ENCODE measurements around the gene RASA4B. TPM values are rescaled to one million over a fixed set of nuclear protein-coding genes. Genes with fewer than 3 reads are reported as not detected.
"Not testable (repeated sequence)": the region's sequence is repeated elsewhere in the genome, so short reads cannot be mapped to it uniquely, and the experiment has no call there.

RASA4B gene
- total RNA-seq, 1 donor from 2014 or later: 11.4 TPM

DNA sequence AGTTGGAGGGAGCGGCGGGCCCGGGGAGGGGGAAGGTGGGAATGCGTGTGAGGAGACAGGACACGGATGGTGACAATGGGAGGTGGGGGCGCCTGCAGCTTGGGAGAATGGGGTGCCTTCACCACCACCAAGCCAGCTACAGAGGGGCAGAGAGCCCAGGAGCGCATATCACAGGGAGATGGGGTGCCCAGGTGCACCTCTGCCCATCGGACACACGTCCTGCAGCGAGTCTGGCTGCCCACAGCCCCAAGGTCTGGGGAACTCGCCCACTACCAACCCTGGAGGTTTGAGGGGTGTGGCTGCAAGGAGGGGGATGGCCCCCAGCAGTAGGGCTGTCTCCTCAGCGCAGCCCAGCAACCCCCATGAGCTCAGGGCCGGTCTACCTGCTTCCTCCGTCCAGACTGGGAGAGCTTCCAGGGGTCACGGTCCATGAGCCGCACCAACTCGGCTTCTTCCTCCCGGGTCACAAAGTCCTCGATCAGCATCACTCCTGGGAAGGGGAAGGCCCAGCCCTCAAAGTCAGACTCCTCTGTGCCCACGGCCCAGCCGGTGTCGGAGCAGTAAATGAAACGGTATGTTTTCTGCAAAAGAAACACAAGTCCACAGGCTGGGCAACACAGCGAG is 58.2 kb downstream of the RASA4B start:
- FAIRE-seq (no peak), DNase-seq (ENCODE audit: low spot score in 2 of 2) (no peak)

DNA sequence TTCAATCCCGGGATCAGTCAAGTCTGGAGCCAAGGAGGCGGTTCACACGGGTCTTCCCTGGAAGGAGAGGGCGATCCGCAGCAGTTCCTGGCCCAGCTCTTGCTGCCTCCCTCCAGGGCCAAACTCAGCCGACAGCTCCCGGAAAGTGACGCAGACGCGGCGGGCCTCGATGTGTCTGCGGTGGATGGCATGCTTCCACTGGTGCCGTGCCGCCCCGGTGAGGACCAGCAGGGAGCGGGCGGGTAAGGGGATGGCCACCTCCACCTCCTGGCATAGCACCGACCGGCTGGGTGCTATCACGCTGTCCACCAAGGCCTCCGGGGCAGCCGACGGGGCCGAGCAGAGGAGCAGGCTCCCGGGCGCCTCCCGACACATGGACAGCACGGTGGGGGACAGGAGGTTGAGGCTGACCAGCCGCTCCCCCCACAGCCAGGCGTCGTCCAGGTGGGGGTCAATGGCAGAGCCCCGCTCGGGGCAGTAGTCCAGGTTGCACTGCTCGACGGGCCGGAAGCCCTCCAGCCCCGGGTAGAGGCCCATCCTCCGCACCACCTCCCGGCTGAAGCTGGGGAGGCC is 60.1 kb downstream of the RASA4B start:
- no peak for DNase-seq (ENCODE audit: low spot score in 2 of 2)
- FAIRE-seq: no peak

DNA sequence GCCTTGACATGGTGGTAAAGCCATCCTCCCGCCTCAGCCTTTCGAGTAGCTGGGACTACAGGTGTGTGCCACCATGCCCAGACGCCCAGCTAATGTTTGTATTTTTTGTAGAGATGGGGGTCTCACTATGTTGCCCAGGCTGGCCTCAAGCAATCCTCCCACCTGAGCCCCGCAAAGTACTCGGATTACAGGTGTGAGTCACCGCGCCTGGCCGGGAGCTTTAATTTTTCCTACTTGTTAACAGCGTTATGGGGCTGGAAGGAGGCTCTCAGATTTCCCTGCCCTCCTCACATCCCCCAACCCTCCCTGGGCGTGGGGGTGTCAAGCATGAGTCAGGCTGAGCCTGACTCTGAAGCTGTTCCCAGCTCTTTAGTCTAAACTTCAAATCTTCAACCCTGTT is 61.2 kb downstream of the RASA4B start:
- FAIRE-seq: no peak
- DNase-seq (ENCODE audit: low spot score in 2 of 2): no peak

DNA sequence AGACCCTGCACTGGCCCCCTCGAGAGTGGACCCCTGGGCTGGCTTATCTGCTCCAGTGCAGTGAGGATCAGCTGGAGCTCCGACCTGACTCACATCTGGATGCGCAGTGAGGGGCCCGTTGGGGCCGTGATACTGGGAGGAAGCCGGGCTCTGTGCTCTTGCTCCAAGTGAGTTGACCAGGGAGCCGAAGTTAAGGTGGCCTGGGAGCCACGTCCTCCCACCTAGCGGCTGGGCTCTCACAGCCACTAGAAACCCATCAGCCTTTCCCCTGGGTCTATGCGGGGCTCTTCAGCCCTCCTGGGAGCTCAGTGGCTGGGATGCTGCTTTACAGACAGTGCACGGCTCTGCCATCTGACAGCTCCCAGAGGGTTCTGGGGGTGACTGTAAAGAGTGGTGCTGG is 62.0 kb downstream of the RASA4B start:
- FAIRE-seq (no peak), DNase-seq (ENCODE audit: low spot score in 2 of 2) (no peak)

DNA sequence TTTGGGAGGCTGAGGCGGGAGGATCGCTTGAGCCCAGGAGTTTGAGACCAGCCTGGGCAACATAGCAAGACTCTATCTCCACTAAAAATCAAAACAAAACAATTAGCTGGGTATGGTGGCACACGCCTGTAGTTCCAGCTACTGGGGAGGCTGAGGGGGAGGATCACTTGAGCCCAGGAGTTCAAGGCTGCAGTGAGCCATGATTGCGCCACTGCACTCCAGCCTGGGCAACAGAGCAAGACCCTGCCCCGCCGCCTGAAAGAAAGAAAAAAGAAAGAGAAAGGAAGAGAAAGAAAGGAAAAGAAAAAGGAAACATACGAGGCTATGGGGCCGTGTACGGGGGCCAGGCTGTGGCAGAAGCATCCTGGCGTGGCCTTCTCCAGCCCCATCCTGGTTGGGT is 62.6 kb downstream of the RASA4B start:
- not testable (repeated sequence) for DNase-seq (ENCODE audit: low spot score in 2 of 2); FAIRE-seq

DNA sequence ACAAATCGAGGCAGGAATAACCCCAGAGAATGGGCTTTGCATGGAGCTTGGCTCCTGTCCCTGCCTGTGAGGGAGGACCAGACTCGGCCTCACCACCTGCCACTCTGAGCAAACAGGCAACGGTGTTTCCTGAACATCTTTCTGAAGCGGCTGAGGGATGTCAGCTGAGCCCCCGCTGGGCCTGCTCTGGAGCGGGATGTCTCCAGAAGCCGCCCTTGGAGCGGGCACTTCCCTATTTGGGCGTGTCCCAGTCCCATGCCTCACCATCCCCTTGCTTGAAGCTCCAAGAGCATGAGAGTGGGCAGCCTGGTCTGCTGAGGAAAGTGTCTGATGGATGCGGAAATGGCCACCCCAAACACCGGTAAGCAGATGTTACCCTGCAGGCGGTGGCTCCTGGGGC is 63.1 kb downstream of the RASA4B start:
- DNase-seq (ENCODE audit: low spot score in 2 of 2) (no peak), FAIRE-seq (no peak)

DNA sequence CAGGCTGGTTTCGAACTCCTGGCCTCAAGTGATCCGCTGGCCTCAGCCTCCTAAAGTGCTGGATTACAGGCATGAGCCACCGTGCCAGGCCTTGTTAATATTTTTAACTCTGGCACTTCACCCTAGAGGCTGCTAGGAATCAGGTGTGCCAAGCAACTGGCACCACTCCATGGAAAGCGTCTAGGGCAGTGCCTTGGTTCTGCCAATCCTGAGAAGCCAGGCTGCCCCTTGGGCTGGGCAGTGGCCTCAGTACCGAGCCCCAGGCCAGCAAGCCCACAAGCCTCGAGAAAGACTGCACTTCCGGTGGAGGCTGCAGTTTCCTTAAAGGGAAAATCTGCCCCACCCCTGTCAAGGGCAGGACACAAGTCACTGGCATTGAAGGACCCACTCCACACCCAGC is 64.3 kb downstream of the RASA4B start:
- no peak for DNase-seq (ENCODE audit: low spot score in 2 of 2)
- no peak for FAIRE-seq

DNA sequence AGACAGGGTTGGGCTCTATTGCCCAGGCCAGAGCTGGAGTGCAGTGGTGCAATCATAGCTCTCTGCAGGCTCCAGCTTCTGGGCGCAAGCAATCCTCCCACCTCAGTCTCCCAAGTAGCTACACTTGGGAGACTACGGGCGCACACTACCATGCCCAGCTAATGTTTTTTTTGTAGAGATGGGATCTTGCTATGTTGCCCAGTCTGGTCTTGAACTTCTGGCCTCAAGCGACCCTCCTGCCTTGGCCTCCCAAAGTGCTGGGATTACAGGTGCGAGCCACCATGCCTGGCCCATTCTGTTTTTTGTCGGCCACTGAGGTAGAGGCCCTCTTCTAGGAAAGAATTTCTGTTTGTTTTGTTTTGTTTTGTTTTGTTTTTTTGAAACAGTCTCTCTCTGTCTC is 65.1 kb downstream of the RASA4B start:
- FAIRE-seq: no peak

DNA sequence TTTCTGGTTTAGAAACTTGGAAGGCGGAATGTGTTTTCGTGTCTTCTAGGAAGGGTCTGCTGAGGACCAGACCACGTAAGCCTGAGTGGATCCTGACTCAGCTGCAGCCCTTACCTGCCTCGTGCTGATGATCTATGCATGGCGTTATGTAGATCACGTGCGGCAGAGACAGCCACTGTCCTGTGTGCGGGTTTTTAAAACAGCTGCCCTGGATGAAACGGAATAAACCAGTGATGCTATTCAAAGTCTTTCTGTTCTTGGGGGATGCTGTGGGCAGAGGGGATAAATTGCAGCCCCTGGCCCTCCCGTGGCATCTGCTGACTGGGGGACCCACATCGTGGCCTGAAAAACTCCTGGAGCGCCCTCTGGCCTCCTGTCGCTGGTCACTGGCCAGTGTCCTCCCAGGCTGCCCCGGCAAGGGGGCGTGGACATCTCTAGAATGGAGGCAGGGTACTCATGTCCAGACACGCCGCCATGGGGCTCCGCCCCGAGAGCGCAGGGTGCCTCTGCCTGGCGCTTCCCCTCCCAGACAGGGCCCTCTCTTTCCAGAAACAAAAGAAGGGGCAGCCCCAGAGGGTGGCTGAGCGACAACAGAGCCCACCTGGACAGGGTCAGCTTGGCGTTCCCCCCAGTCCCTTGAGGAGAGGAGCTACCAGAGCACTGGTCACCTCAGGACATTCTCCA is 66.1 kb downstream of the RASA4B start:
- FAIRE-seq: no peak
- DNase-seq (ENCODE audit: low spot score in 2 of 2): no peak

More for the DNA sequence above, 65.1 kb downstream of the RASA4B start:
- no peak for DNase-seq (ENCODE audit: low spot score in 2 of 2)

DNA sequence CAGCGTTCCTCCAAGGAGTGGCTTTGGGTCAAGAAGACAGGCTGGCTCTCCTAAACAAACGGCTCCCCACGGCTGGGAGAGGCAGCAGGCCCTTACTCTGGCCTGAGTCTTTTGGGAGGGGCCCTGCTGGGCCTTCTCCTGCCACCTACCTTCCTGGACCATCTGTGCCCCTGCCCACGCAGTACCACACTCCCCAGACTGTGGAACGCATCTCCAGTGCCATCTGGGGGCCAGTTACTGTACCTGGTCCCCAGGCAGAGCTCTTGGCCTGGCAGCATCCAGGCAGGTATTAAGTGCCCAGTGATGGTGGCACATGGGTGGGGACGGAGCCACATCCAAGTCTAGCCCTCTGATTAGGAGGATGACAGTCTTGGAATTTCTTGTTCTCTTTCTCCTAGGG is 67.3 kb downstream of the RASA4B start:
- DNase-seq (ENCODE audit: low spot score in 2 of 2): peak in 1 of 2 donors; percentile 58
- FAIRE-seq: no peak

DNA sequence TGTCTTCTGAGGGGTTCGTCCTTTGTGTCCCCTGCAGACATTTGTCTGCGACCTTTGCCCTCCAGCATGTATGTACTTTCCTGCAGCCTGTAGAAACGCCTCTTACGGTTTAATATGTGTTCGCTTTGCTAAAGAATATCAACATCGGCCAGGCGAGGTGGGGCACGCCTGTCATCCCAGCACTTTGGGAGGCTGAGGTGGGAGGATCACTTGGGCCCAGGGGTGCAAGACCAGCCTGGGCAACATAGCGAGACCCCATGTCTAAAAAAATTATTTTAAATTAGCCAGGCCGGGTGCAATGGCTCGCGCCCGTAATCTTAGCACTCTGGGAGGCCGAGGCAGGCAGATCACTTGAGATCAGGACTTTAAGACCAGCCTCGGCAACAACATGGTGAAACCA is 68.4 kb downstream of the RASA4B start:
- FAIRE-seq (no peak), DNase-seq (ENCODE audit: low spot score in 2 of 2) (no peak)

DNA sequence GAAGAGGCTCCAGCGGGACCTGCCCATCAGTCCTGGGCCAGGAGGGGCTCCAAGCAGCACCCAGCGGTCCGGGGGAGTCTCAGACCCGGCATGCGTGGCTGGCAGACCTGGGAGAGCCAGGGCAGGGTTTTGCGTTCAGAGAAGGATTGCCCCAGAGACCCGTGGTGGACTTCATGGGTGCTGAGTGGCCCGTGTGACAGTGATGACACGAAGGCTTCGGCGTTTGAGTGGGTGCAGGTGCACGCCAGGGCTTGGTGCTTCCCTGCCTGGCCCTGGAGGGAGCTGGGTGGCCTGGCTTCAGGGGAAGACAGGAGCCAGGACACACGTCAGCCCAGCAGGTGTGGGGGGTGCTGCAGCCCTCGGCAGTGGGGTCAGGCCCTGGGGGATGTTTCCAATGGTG is 70.3 kb downstream of the RASA4B start:
- FAIRE-seq: no peak
- DNase-seq (ENCODE audit: low spot score in 2 of 2): no peak

DNA sequence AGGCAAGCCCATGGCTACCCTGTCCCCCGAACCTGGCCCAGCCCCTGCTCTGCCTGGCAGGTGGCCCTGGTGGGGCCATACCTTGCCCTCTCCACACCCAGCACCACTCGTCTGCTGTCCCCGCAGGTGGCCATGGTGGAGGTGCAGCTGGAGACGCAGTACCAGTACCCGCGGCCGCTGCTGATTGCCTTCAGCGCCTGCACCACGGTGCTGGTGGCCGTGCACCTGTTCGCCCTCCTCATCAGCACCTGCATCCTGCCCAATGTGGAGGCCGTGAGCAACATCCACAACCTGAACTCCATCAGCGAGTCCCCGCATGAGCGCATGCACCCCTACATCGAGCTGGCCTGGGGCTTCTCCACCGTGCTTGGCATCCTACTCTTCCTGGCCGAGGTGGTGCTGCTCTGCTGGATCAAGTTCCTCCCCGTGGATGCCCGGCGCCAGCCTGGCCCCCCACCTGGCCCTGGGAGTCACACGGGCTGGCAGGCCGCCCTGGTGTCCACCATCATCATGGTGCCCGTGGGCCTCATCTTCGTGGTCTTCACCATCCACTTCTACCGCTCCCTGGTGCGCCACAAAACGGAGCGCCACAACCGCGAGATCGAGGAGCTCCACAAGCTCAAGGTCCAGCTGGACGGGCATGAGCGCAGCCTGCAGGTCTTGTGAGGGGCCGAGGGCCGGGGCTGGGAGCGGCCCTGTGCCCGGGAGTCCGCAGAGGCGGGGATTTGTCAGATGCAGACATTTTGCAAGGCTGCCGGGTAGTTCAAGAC is 71.0 kb downstream of the RASA4B start:
- FAIRE-seq (no peak), DNase-seq (ENCODE audit: low spot score in 2 of 2) (no peak)

DNA sequence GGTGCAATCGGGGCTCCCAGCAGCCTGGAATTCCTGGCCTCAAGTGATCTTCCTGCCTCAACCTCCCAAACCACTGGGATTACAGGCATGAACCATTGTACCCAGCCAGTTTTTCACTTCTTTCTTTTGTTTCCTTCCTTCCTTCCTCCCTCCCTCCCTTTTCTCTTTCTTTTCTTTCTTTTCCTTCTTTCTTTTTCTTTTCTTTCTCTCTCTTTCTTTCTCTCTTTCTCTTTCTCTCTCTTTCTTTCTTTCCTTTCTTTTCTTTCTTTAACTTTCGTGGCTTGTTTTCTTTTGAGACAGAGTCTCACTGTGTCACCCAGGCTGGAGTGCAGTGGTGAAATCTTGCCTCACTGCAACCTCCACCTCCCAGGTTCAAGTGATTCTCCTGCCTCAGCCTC is 71.9 kb downstream of the RASA4B start:
- no peak for FAIRE-seq

DNA sequence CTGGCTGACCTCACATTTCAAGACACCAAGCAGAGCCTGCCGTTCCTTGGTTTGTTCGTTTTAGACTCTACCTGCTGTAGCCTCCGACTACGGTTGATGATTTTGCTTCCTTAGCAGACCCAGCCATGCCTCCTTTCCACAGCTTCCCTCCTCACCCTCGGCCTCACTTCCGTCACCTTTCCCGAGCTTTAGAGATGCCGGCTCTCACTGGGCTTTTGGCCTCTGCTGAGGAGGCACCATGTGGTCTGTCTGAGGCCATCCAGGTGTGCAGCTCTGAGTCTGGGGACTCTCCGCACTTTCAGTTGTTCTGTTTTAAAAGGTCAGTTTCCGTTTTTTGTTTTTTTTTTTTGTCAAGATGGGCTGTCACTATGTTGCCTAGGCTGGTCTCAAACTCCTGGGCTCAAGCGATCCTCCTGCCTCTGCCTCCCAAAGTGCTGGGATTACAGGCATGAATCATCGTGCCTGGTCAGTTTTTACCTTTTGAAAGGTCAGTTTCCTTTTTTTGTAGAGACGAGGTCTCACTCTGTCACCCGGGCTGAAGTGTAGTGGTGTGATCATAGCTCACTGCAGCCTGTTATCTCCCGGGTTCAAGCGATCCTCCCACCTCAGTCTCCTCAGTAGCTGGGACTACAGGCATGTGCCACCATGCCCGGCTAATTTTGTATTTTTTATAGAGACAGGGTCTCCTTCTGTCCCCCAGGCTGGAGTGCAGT is 72.5 kb downstream of the RASA4B start:
- FAIRE-seq (no peak), DNase-seq (ENCODE audit: low spot score in 2 of 2) (no peak)

More for the DNA sequence above, 71.9 kb downstream of the RASA4B start:
- no peak for DNase-seq (ENCODE audit: low spot score in 2 of 2)

DNA sequence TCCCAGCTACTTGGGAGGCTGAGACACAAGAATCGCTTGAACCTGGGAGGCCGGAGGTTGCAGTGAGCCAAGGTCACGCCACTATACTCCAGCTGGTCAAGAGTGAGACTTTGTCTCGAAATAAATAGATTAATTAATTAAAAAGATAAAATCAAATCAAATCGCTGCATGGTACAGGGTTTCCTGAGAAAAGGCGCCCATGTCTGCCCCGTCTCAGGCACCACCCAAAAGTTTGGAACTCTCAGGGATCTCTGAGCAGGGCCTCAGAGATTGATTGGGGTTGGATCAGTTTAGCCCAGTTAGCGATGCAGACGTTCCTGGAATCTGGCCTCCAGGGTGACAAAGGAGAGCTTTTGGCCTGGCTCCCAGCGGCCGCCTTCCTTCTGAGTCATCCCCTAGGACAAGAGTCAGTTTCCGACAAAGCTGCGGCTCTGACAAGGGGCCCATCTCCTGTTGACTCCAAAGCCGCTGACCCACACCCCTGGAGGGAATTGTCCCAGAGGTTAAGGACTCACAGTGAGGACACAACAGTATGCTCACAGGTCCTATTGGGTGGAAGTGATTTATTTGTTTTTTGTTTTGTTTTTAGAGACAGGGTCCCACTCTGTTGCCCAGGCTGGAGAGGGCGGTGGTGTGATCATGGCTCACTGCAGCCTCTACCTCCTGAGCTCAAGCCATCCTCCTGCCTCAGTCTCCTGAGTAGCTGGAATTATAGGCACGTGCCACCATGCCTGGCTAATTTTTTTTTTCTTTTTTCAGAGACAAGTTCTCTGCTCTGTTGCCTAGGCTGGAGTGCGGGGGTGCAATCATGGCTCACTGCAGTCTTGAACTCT is 77.4 kb downstream of the RASA4B start:
- FAIRE-seq (no peak), DNase-seq (ENCODE audit: low spot score in 2 of 2) (no peak)

DNA sequence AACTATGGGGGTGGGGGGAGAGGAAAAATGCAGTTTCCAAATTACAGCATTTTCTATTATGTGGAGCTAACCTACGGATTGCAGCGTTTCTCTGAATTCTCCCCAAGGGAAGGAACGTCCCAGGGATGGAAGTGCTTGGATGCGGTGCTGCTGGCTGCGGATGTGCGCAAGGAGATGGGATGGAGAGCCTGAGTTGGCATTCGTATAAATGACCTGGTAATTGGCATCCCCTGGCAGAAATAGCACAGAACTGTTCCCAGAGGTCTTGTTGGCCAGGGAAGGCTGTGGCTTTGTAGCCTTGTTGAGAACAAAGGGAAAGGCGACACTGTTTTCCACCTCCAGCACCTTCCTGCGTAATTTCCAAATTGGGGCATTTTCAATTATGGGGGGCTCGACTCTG is 81.5 kb downstream of the RASA4B start:
- no peak for FAIRE-seq
- DNase-seq (ENCODE audit: low spot score in 2 of 2): no peak

DNA sequence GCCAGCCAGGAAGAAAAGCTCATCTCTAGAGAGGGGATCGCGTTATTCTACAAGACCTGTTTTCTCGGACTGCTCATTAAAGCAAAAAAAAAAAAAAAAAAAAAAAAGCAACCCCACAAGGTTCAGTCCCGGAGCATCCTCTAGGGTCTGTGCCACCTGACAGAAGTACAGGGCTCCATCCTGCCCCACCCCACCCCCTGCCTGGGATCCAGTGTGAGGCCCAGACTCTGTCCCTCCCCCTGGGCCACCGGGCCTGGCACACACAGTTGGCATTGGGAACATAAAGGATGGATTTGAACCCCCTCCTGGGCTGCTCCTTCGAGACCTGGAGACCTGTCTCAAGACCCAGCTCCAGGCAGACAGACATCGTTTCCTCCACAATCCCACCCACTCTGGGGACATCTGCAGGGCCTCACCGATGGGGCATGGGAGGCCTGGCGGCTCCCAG is 83.5 kb downstream of the RASA4B start:
- FAIRE-seq: no peak
- no peak for DNase-seq (ENCODE audit: low spot score in 2 of 2)

DNA sequence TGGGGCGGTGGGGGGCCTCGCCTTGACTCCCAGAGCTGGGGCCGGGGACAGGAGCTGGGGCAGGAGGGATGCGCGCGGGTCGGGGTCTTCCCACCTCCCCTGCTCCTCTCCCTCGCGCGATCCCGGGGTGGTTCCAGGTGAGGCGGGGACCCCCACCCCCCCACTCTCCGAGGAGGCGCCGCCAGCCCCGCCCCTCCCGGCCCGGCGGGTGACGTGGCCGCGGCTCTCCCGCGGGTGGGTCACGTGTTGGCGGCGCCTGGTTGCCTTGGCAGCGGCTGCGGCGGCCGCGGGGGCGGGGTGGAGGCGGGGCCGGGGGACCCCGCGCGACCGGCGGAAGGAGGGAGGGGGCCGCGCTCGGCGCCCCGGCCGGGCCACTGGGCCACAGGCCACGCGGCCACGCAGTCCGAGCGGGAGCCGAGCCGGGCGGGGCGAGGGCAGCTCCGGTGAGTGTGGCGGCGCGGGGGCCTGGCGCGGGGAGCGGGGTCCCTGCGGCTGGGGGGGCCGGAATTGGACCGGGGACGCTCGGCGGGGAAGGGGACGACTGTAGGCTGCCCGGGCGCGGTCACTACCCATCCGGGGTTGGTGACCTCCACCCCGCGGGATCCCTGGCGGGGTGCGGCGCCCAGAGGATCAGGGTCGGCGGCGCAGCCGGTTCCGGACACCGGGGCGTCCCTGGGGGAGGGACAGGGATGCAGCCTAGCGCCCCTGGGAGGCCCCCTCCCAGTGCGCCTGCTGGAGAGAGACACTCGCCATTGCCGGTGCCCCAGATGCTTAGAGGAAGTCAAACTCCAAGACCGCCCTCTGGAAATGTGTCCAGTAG is 84.1 kb downstream of the RASA4B start, which contains the start of gene ORAI2:
Gene ORAI2, plus strand, starts transcription at position 357 of the 820 bp plus-strand sequence. CDS start 5,382 bp downstream, outside the sequence.
- DNase-seq (ENCODE audit: low spot score in 2 of 2) (peak; percentile 95 to 96), FAIRE-seq (no peak)
